HT-29 (cell line): Measurements from ENCODE around the gene MYO3B. TPM values are rescaled to one million over a fixed set of nuclear protein-coding genes. Genes with fewer than 3 reads are reported as not detected.

ENCODE experiments used
- DNase-seq: peaks from one replicate; pipeline ENCODE4 v3.0.0-alpha.2; 2015; ENCODE audit warnings: low spot score
- total RNA-seq: library from RNA; depleted of rRNA; stranded (reverse); fragments of >200 nt; shearing (Covaris generic); gene quantifications from 2 replicates; pipeline ENCODE4 v1.2.3, GENCODE V29; 2014

MYO3B gene
- total RNA-seq, 1 experiment from 2014 or later, result not detected

GRCh38 chr2:170553748-170554147 lies 375.8 kb downstream of the MYO3B start:
- DNase-seq, result no peak

- no peak for DNase-seq
Measured at GRCh38 chr2:170554278-170554955, 376.5 kb downstream of the MYO3B start.

- DNase-seq, result no peak
Measured at GRCh38 chr2:170562928-170563327, 385.0 kb downstream of the MYO3B start.

- DNase-seq, result no peak
Measured at GRCh38 chr2:170563401-170563800, 385.5 kb downstream of the MYO3B start.

- DNase-seq, result no peak
Measured at GRCh38 chr2:170566138-170566537, 388.2 kb downstream of the MYO3B start.

- DNase-seq, result no peak
Measured at GRCh38 chr2:170567429-170567828, 389.5 kb downstream of the MYO3B start.

GRCh38 chr2:170568511-170568910 lies 390.6 kb downstream of the MYO3B start:
- no peak for DNase-seq

- DNase-seq, result no peak
Measured at GRCh38 chr2:170571612-170572011, 393.7 kb downstream of the MYO3B start.

- DNase-seq, result peak; percentile 9
Measured at GRCh38 chr2:170573671-170574070, 395.7 kb downstream of the MYO3B start.

GRCh38 chr2:170576296-170576695 lies 398.3 kb downstream of the MYO3B start:
- DNase-seq, result no peak

GRCh38 chr2:170577356-170577755 lies 399.4 kb downstream of the MYO3B start:
- no peak for DNase-seq

GRCh38 chr2:170578606-170579005 lies 400.7 kb downstream of the MYO3B start:
- DNase-seq, result no peak

- no peak for DNase-seq
Measured at GRCh38 chr2:170579511-170579910, 401.6 kb downstream of the MYO3B start.

GRCh38 chr2:170582313-170582712 lies 404.4 kb downstream of the MYO3B start:
- DNase-seq, result no peak

GRCh38 chr2:170582751-170583463 lies 405.0 kb downstream of the MYO3B start:
- no peak for DNase-seq

GRCh38 chr2:170585067-170585466 lies 407.1 kb downstream of the MYO3B start:
- no peak for DNase-seq

GRCh38 chr2:170586571-170587095 lies 408.7 kb downstream of the MYO3B start:
- DNase-seq, result no peak

GRCh38 chr2:170587117-170587516 lies 409.2 kb downstream of the MYO3B start:
- DNase-seq, result no peak

GRCh38 chr2:170587922-170588321 lies 410.0 kb downstream of the MYO3B start:
- DNase-seq, result no peak

- DNase-seq, result no peak
Measured at GRCh38 chr2:170588729-170589128, 410.8 kb downstream of the MYO3B start.

- DNase-seq, result no peak
Measured at GRCh38 chr2:170596576-170596975, 418.6 kb downstream of the MYO3B start.

- DNase-seq, result no peak
Measured at GRCh38 chr2:170598067-170598395, 420.1 kb downstream of the MYO3B start.

GRCh38 chr2:170601489-170601888 lies 423.5 kb downstream of the MYO3B start:
- DNase-seq, result no peak
